HG03575 (cell line): ENCODE results near the gene PRXL2B.

Experiments
- ATAC-seq: cut with Tn5 transposase; IDR thresholded peaks from one replicate; pipeline ENCODE4 v1.9.1; 2021; ENCODE audit not compliant: unreplicated experiment, insufficient number of reproducible peaks, low FRiP score; ENCODE audit errors: extremely low read depth

PRXL2B gene

GRCh38 chr1:2594641-2595131 is 8.1 kb downstream of the PRXL2B start:
- ATAC-seq: no peak

GRCh38 chr1:2595261-2595811 is 8.8 kb downstream of the PRXL2B start:
- no peak for ATAC-seq

GRCh38 chr1:2595812-2596529 is 9.4 kb downstream of the PRXL2B start:
- ATAC-seq: no peak

GRCh38 chr1:2596530-2597333 is 10.2 kb downstream of the PRXL2B start:
- no peak for ATAC-seq

GRCh38 chr1:2597441-2598328 is 11.1 kb downstream of the PRXL2B start:
- ATAC-seq: no peak

- ATAC-seq: no peak
Measured at GRCh38 chr1:2598329-2598931, 11.9 kb downstream of the PRXL2B start.

- no peak for ATAC-seq
Measured at GRCh38 chr1:2601721-2602303, 15.2 kb downstream of the PRXL2B start.

GRCh38 chr1:2602311-2602835 is 15.8 kb downstream of the PRXL2B start:
- no peak for ATAC-seq

- ATAC-seq: no peak
Measured at GRCh38 chr1:2602866-2603520, 16.4 kb downstream of the PRXL2B start.

- no peak for ATAC-seq
Measured at GRCh38 chr1:2603521-2604155, 17.1 kb downstream of the PRXL2B start.

GRCh38 chr1:2604156-2604843 is 17.7 kb downstream of the PRXL2B start:
- no peak for ATAC-seq

- no peak for ATAC-seq
Measured at GRCh38 chr1:2604844-2605508, 18.4 kb downstream of the PRXL2B start.

GRCh38 chr1:2605509-2606395 is 19.2 kb downstream of the PRXL2B start:
- ATAC-seq: no peak

- no peak for ATAC-seq
Measured at GRCh38 chr1:2606396-2606880, 19.9 kb downstream of the PRXL2B start.
